Gastroesophageal sphincter (tissue), 3 donors: ENCODE measurements around the gene CTNNA1.

Experiments used
- EP300 ChIP-seq: sonication (generic); formaldehyde crosslinking; IDR thresholded peaks from one replicate; pipeline ENCODE4 v1.6.1; 2017; ENCODE audit warnings: antibody characterized with exemption, mild to moderate bottlenecking
- POLR2A ChIP-seq, 2 donors: fragments of 450-650 bp; IDR thresholded peaks; one replicate each; pipeline ENCODE4 v1.6.1; 2017; ENCODE audit warnings: antibody characterized with exemption in 2 of 2, mild to moderate bottlenecking in 2 of 2, moderate library complexity in 1 of 2
- POLR2AphosphoS5 ChIP-seq: sonication (generic); formaldehyde crosslinking; IDR thresholded peaks from one replicate; pipeline ENCODE4 v1.6.1; 2017; ENCODE audit warnings: antibody characterized with exemption
- TF ChIP-seq, protein P1 (sequence below), 4 experiments: fragments of 200-600 bp in 2 of 4; fragments of 450-650 bp in 2 of 4; sonication (generic) in 1 of 4; IDR thresholded peaks; one replicate each; pipeline ENCODE4 v1.5.1; 2017 to 2019; ENCODE audit warnings: antibody characterized with exemption in 4 of 4, mild to moderate bottlenecking in 2 of 4, moderate library complexity in 2 of 4

DNA sequence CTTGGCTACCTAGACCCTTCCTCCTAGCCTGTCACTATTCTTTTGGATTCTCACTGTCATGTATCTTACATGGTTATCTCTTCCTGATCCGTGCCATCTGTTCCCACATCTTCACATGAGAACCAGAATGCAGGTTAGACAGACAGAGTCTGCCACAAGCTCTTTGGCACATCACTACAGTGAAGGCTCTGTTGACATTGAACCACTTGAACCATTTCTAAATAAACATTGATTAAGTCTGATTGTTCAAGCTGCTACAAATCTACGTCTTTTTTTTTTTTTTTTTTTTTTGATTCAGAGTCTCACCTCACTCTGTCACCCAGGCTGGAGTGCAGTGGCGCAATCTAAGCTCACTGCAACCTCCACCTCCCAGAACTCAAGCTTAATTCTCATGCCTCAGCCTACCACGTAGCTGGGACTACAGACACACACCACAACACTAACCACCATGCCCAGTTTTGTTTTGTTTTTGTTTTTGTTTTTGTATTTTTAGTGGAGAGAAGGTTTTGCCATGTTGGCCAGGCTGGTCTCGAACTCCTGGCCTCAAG, 207.0 kb downstream of the CTNNA1 start:
- TF ChIP-seq, protein P1, sequence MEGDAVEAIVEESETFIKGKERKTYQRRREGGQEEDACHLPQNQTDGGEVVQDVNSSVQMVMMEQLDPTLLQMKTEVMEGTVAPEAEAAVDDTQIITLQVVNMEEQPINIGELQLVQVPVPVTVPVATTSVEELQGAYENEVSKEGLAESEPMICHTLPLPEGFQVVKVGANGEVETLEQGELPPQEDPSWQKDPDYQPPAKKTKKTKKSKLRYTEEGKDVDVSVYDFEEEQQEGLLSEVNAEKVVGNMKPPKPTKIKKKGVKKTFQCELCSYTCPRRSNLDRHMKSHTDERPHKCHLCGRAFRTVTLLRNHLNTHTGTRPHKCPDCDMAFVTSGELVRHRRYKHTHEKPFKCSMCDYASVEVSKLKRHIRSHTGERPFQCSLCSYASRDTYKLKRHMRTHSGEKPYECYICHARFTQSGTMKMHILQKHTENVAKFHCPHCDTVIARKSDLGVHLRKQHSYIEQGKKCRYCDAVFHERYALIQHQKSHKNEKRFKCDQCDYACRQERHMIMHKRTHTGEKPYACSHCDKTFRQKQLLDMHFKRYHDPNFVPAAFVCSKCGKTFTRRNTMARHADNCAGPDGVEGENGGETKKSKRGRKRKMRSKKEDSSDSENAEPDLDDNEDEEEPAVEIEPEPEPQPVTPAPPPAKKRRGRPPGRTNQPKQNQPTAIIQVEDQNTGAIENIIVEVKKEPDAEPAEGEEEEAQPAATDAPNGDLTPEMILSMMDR (IDR thresholded peaks at IDR 0.05), result no peak
- no peak for TF ChIP-seq POLR2A (IDR thresholded peaks at IDR 0.05)
- no peak for TF ChIP-seq POLR2AphosphoS5
- no peak for TF ChIP-seq EP300
